GM21390 (cell line): ENCODE measurements around the gene SAMD4B.
"Not testable (repeated sequence)": the region's sequence is repeated elsewhere in the genome, so short reads cannot be mapped to it uniquely, and the experiment has no call there.

Experiments
- ATAC-seq: cut with Tn5 transposase; IDR thresholded peaks from one replicate; pipeline ENCODE4 v1.9.1; 2021; ENCODE audit not compliant: unreplicated experiment

SAMD4B gene

DNA sequence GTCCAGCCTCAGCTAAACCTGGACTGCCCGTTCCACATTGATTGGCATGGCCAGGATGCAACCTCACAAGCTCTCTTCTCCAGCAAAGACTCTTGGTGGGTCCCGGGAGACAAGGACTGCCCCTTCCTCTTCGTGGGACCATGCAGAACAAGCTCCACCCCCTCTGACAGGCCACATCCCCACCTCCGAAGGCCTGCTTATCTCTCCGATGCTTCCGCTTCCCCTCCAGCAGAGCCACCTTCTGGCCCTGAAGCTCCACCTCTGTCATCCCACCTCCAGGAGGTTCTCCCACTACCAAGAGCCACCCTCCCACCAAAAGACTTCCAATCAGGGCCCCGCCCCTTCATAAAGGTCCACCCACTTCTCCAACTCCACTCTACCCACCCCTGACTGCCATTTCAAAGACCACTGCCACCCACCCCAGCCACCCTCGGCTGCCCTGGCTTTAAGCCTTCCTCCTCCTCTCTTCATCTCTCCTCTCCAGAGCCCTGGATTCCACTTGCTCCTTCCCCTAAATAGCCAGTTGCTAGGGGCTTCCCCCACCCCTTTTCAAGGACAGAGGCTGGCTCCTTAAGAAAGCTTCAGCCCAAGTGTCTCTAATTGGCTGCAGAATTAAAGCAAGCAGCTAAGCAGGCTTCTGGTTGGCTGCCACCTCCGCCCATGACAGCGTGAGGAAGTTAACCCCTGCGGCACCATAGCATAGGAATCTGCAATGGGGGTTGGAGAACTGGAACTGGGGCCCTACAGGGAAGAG lies 31.5 kb upstream of the SAMD4B start:
- ATAC-seq, result no peak

DNA sequence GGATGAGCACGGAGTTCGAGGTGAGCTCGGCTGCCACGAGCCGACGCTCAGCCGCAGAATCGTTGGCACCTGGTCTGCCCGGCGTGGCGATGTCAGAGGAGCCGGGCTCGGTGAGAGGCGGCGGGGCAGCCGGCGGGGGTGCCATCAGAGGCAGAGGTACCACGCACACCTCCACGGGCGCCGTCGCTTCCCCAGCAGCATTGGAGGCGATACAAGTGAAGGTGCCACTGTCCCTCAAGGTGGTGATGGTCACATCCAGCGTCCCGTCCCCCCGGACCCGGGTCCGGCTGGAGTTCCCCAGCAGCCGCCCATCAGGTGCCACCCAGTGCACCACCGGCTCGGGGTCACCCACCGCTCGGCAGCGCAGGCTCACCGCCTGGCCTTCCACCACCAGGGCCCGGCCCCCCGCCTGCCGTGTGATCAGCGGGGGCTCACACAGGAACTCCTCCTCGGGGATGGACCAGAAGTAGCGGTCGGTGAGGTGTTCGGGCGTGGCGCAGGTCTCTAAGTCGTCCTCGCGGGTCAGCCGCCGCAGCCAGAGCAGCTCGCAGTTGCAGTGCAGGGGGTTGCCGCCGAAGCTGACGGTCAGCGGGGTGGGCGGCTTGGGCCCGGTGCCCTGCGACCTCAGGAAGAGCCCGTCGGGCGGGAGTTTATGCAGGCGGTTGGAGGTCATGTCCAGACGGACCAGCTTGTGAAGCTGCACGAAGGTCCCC lies 28.0 kb upstream of the SAMD4B start:
- ATAC-seq, result no peak

DNA sequence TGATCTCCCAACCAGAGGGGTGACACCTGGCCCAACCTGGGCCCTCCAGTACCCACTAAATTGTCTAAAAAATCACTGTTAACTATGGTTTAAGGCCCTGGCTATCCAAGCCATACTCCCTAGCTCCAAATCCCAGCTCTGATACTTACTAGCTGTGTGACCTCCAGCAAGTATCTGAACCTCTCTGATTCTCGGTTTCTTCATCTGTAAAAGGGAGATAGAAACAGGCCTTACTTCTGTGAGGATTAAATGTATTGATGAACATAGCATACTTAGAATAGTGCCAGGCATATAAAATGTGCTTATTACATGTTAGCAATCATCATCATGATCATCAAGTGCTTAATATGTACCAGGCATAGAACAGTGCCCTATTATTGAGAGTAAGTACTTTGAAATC lies 26.3 kb upstream of the SAMD4B start:
- no peak for ATAC-seq

DNA sequence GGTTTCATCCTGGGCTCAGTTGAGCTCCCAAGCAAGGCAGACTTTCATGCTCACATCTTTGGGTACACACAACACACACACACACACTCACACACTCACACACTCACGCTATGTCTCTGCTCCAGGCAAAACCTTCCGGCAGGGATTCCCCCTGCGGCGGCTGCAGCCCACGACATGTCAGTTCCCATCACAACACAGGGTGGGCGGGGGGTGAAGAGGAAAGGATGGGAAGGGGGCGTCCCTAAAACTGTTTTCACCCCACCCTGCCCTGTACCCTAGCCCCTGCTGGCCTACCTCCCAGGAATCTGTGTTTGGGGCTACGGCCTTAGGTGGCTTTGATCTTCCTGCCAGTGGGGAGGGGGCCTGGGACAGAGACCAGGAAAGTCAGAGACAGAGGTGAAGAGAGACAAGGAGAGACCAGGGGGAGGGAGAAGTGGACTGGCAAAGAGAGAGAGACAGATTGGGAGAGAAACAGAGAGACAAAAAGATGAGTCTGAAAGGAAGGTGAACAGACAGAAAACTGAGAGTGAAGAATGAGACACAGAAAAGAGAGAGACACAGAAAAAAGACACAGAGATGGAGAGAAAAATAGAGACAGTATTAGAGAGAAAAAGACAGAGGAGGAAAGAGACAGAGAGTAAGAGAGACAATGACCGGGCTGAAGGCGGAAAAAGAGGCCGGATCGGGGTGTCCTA lies 25.4 kb upstream of the SAMD4B start:
- ATAC-seq, result no peak

DNA sequence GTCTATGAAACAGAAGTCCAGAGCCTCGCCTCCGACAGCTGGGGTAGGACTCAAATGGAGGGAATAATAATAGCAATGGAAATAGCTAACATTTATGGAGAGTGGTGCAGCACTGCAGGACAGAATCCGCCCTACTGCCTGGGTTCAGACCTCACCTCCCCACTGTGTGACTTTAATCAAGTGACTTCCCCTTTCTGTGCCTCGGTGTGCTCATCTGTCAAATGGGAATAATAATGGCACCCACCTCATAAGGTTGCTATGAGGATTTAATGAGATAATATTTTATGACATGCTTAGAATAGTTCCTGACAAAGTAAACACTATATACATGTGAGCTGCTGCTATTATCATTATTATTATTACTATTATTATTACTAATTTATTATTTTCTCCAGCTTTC lies 24.7 kb upstream of the SAMD4B start:
- no peak for ATAC-seq

DNA sequence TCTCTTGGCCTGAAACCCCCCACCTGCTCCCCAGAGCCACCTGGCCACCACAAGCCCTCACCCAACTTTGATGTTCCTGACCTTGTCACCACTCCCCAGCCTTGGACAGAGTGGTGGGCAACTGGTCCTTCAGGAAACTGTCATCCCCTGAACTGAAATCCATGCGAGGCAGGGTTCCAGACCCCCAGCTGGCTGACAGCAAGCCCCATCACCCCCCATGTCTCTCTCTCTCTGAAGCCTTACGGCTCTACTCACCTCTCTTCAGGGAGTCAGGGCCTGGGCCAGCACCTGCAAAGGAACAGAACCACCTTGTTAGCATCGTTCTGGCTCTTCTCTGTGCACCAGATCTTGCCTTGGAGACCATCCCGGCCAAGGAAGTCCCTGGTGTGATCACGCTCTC lies 24.1 kb upstream of the SAMD4B start:
- no peak for ATAC-seq

DNA sequence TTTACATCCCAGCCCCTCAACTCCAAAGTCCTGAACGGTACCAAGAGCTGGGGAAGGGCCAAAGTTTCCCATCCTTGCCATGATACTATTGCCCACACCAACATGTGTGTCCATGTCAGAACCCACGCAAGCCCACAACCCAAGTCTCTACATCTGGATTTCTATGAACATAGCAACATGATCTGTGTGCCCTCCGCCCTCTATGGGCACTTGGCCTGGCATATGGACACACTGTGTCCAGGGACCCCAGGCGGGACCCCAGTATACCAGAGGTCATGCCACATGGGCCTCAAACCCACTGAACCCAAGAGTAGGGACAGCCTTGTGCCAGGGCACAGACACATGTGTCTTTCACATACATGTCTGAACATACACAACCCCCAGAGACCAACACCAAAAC lies 23.5 kb upstream of the SAMD4B start:
- ATAC-seq, result no peak

DNA sequence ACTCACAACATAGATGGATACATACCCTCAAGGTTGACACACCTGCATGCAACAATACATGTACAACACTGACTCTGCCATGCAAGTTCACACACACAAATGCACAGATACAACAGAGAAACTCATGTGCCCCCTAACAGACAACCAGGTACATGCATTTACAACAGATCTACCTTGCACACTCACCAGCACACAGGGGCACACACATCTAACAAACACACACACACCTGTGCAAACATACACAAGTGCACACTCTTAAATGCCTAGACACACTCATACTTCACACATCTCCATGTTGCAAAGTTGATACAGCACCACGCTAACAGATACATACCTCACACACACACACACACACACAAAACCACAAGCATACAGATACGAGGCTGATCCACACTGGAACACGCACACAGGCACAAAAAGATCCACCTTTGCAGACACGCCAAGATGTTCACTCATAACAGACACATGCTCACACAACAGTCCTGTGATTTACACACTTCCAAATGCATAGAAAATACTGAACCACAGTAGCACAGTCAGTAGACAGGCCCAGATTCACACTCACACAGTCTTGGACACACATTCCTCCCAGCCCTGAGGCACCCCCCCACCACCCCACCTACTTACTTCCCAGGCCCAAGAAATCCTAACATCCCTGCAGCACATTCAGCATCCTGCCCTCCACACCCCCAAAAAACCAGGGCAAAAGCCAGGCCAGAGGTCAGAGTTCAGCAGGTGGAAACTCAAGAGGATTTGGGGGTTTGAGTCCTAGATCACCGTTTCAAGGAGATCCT lies 22.9 kb upstream of the SAMD4B start:
- ATAC-seq, result no peak

DNA sequence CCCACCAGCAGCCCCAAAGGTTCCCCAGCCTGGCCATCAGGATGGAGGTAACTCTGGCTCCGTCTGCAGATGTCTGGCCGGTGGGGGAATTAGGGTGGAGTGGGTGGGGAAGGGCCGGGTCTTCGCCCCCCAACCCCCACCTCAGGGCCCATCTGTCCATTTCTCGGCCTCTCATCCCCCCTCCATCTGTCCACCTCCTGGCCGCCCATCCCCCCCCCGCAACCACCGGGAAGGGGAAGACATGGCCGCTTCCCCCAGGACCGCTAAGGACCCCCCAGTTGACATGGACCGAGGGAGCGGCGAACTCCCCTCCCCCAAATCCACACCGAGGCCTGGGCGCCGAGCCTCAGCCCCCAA lies 22.4 kb upstream of the SAMD4B start:
- ATAC-seq, result no peak

DNA sequence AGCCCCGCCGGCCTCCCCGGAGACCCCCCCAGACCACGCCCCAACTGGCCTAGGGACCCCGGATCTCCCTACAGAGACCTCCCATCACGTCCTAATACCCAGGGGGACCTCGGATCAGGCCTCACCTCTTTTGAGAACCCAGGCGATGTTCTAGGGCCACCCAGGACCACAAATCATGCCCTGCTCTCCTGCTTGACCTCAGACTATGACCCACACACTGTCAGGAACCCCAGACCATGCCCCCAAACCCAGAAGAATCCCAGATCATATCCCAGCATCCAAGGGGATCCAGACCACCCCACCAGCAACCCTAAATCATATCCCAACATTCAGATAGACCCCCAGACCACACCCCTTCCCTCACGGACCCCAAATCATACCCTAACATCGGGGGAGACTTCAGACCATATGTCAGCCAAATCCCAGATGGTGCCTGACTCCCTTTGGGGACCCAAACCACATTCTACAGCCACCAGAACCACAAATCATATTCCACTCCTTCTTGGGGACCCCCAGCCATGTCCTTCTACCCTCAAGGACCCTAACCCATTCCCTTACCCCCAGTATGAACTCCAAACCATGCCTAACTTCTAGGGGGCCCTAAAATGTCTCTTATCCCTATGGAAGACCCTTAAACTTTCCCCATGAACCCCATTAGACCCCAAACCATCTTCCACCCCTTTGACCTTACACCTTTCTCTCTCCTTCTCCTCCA lies 20.9 kb upstream of the SAMD4B start:
- no peak for ATAC-seq

DNA sequence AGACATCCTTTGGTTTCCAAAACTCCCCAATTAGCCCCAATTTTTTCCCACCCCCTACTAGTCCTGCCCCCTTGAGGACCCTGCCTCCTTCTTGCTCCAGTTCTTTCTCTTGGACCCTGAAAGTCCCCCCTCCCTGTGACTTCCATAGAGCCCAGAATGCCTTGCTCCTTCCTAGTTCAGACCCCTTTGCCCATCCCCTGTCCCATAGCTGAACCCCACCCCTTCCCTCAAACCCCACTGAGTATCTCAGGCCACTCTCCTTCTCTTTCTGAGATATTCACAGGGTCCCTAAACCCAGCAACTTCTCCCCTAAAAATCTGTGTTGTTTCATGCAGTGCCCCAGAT lies 20.4 kb upstream of the SAMD4B start:
- no peak for ATAC-seq

DNA sequence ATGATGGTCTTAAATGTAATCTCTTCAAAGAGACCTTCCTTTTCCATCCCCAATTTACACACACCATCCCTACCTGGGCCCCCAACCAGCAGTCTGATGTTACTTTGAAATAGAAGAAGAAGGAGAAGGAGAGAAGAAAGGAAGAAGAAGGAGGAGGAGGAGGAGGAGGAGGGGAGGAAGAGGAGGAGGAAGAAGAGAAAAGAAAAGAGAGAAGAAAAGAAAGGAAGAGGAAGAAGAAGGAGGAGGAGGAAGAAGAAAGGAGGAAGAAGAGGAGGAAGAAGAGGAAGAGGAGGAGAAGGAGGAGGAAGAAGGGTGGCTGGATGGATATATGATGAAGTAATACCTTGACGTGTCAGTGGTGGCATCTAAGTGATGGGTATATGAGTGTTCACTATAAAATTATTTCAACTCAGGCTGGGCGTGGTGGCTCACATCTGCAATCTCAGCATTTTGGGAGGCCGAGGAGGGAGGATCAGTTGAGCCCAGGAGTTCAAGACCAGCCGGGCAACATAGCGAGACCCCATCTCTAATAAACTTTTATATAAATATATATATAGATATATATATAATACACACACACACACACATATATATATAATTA lies 17.9 kb upstream of the SAMD4B start:
- no peak for ATAC-seq

DNA sequence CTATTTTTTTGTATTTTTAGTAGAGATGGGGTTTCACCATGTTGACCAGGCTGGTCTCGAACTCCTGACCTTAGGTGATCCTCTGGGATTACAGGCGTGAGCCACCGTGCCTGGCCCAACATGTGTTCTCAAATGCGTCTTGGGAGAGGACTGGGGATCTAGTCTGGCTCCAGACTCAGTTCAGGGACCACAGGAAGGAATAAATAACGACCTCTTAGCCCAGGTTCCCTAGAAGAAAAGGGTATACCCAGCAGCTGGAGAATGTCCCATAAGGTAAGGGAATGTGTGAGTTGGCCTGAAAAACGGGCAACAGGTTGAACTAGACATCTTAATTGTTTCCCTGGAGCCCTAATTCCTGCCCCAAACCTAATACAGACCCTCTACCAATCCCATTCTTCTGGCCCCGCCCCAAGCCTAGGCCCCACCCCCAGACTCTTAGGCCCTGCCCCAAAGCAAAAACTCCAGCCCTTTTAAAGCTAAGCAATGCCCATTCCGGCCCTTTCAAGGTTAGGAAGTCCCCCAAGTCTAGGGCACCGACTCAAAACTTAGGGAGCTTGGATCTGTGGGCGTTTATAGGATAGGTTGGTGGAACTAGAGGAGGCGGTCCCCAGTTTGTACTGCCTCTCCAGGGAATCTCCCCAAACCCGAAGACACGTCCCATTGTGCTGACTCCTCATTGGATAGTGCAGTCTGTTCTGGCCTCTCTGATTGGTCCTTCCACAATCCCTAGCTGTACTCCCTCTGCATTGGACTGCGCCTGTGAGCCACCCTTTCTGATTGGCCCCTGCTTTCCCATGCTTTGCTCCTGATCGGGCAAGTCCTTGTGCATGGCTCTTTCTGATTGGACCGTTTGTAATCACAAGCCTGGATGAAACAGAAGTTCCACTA lies 16.2 kb upstream of the SAMD4B start:
- ATAC-seq, result no peak

DNA sequence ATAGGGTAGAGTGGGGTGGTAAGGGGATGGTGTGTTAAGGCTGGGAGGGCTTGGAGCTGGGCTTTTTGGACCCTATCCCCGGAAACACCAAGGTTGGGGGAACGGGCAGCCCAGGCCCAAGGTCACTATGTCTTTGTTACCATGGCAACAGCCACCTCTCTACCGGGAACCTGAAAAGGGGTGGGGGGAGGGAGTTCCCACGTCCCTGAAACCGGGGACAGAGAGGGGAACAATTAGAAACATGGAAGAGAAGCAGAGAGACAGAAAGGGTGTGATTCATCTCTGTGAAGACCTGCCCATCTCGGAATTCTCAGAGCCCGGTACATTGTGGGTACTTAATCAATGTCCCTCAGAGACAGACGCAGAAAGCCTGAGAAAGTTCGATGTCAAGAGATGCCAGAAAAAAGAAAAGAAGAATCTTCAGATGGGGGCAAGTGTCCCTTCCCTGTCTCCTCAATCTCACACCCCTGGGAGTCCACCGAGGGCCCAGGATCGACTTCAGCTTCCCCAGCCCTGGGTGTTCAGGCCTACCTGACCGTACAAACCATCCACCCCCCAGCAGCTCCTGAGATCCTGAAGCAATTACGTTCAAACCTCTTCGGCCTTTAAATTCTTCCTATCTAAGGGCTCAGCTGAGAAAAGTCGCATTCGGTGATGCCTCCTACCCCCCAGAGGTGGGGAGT lies 14.7 kb upstream of the SAMD4B start:
- no peak for ATAC-seq

DNA sequence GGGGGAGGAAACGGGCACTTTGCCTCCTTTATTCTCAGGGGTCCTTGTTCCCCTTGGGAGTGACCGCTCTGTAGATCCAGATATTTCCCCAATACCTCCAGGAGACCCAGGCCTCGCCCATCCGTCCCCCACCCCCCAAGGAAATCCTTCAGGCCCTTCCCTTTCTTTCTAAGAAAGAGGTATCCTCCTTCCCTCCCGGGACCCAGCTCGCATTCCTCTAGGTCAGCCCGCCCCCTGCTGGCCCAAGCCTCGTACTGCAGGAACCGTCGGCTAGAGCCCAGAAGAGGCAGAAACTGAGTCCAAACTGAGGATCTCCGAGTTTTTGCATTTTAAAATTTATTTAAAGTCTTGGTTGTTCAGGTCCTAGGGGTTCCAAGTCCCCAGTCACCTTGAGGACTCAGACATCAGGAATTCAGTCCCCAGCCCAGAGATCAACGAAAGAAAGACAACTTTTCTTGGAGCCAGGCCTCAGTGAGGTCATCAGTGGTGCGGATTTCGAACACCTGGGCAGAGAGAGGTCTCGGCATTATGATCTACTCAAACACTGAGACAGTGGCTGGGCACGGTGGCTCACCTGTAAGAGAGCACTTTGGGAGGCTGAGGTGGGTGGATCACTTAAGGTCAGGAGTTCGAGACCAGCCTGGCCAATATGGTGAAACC lies 14.0 kb upstream of the SAMD4B start:
- ATAC-seq, result no peak

DNA sequence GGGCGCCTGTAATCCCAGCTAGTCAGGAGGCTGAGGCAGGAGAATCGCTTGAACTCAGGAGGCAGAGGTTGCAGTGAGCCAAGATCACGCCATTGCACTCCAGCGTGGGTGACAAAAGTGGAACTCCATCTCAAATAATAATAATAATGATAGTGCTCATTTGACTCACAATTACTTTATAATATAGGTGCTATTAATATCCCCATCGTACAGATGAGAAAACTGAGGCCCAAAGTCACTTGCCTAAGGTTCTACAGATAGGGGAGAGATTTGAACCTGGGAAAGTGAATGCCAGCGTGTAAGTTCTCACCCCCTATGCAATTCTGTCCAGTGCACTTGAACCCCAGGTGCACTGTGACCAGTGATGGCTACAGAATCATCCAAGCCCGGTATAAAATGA lies 12.3 kb upstream of the SAMD4B start:
- no peak for ATAC-seq

DNA sequence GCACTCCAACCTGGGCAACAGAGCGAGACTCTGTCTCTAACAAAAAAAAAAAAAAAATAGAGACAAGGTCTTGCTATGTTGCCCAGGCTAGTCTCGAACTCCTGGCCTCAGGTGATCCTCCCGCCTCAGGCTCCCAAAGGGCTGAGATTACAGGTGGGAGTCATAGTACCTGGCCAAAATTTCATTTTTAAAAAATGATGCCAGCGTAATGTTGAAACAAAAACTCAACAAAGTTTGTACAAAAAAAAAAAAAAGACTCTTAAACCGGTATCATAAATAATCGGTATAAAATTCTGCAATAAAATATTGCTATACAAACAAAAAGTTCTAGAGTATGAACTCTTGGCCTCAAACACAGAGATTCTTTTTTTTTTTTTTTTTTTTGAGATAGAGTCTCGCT lies 9.9 kb upstream of the SAMD4B start:
- no peak for ATAC-seq

DNA sequence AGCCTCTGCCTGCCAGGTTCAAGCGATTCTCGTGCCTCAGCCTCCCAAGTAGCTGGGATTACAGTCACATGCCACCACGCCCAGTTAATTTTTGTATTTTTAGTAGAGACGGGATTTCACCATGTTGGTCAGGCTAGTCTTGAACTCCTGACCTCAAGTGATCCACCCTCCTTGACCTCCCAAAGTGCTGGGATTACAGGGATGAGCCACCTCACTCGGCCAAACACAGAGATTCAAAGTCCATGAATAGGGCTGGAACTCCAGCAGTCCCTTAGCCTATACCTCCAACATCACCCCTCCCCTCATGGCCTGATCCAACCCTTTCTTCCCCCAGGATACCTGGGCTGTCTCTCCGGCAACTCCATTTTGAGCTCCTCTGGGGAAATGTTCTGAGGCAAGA lies 9.5 kb upstream of the SAMD4B start:
- not testable (repeated sequence) for ATAC-seq
